Measurements from ENCODE around the gene SKAP2. TPM values are rescaled to one million over a fixed set of nuclear protein-coding genes. Genes with fewer than 3 reads are reported as not detected.

Gene SKAP2
- total and polyA plus RNA-seq, 2 of the 4 experiments (the other 2 are of a cell fraction): 5.7 to 7.4 TPM

GRCh38 chr7:26857506-26858240 is 6.7 kb downstream of the SKAP2 start:
- intact Hi-C loops (cut with micrococcal nuclease): loop anchor here (1.0 to 10.0 kb wide), 2 partner anchors 240 to 993 kb away; no protein-coding TSS in a partner anchor
- peak overlapping the region; percentile 23 to 39 for H4K8ac ChIP-seq (ENCODE audit: low read depth in 2 of 2, low read length in 2 of 2)
- H3K56ac ChIP-seq (ENCODE audit: extremely low read depth, insufficient read depth, low read length): peak overlapping the region; percentile 57
- no peaks in the 10 kb centered on the region for H4K20me1 ChIP-seq (ENCODE audit: insufficient read depth, low read length)
- peak overlapping the region; percentile 42 for H3K23ac ChIP-seq (ENCODE audit: low read depth, low read length)
- H3K36me3 ChIP-seq (ENCODE audit: control insufficient read depth, insufficient read depth, low read length): no peaks in the 10 kb centered on the region
- in situ Hi-C loops (cut with MboI; ENCODE audit: low sequenced_read_pairs): loop anchor here (5.0 to 25.0 kb wide), 4 partner anchors 245 to 1003 kb away; partner anchors contain the start of genes CBX3, HNRNPA2B1, HOXA2 and HOXA5
- H3K27ac ChIP-seq (ENCODE audit: insufficient read depth, low read length): peak overlapping the region; percentile 92
- peak overlapping the region; percentile 10; the same call in 1 of the 2 replicates for H2BK20ac ChIP-seq (ENCODE audit: low read depth, low read length)
- H2BK5ac ChIP-seq (ENCODE audit: low read depth, low read length, poor library complexity, severe bottlenecking): peak overlapping the region; percentile 62
- 0 out of 2 replicates have a peak overlapping the region, but pooled peaks have one; percentile 23 for H2AK5ac ChIP-seq (ENCODE audit: low read depth, low read length)
- peak overlapping the region; percentile 81 for H3K9ac ChIP-seq (ENCODE audit: low read depth, low read length)
- peak; percentile 82 for ATAC-seq (ENCODE audit: low read depth)
- peak overlapping the region; percentile 35 for H2BK120ac ChIP-seq (ENCODE audit: low read depth, low read length)
- TF ChIP-seq MXI1 (IDR thresholded peaks at IDR 0.05; ENCODE audit: borderline replicate concordance, low read depth, low read length) (no peak), RFX5 (IDR thresholded peaks at IDR 0.05; ENCODE audit: low read depth, low read length) (no peak), SMC3 (IDR thresholded peaks at IDR 0.05; ENCODE audit: low read depth, low read length) (no peak), RAD21 (IDR thresholded peaks at IDR 0.05; ENCODE audit: low read length) (no peak), POLR2A (IDR thresholded peaks at IDR 0.05; ENCODE audit: low read depth, low read length) (no peak), CTCF (conservative IDR thresholded peaks at IDR 0.05; ENCODE audit: low read depth, low read length) (no peak), BHLHE40 (IDR thresholded peaks at IDR 0.05; ENCODE audit: low read depth, low read length) (no peak), RCOR1 (IDR thresholded peaks at IDR 0.05; ENCODE audit: insufficient replicate concordance, low read length) (no peak), CHD1 (IDR thresholded peaks at IDR 0.05; ENCODE audit: low read depth, low read length) (no peak), MAFK (IDR thresholded peaks at IDR 0.05; ENCODE audit: low read depth, low read length) (no peak), ELK1 (IDR thresholded peaks at IDR 0.05; ENCODE audit: borderline replicate concordance, low read depth, low read length) (no peak)
- TF ChIP-seq, protein P1, sequence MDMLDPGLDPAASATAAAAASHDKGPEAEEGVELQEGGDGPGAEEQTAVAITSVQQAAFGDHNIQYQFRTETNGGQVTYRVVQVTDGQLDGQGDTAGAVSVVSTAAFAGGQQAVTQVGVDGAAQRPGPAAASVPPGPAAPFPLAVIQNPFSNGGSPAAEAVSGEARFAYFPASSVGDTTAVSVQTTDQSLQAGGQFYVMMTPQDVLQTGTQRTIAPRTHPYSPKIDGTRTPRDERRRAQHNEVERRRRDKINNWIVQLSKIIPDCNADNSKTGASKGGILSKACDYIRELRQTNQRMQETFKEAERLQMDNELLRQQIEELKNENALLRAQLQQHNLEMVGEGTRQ (IDR thresholded peaks at IDR 0.05; ENCODE audit: low read depth, low read length): no peak
- peak; percentile 67 for DNase-seq
- peak overlapping the region; percentile 38 for H2AK9ac ChIP-seq (replicated peaks; ENCODE audit: low read depth, low read length, poor library complexity)
- H3K4ac ChIP-seq (ENCODE audit: low read depth, low read length): peak overlapping the region; percentile 39
- peaks cover 5 to 25% of the 10 kb centered on the region in 2 experiments; a peak in 2 of 4 replicates for H3K79me1 ChIP-seq (ENCODE audit: low read depth in 1 of 2, low read length in 2 of 2)
- H3K18ac ChIP-seq (ENCODE audit: low read depth, low read length): peak overlapping the region; percentile 62
- H3K9me1 ChIP-seq (ENCODE audit: insufficient read depth, low read length): no peaks in the 10 kb centered on the region
- peak overlapping the region; percentile 58 for H3K14ac ChIP-seq (replicated peaks; ENCODE audit: low read depth, low read length)
- H4K91ac ChIP-seq (ENCODE audit: insufficient read depth, low read depth, low read length): peak overlapping the region; percentile 5; the same call in 1 of the 2 replicates
- no peaks in the 10 kb centered on the region for H3K27me3 ChIP-seq (ENCODE audit: control insufficient read depth, insufficient read depth, low read length)
- H3K9me3 ChIP-seq (ENCODE audit: control insufficient read depth, insufficient read depth, low read length): no peaks in the 10 kb centered on the region
- BruUV-seq (replicated peaks): no TSS peak
- ChIA-PET POLR2A (ENCODE audit: unreplicated experiment) (interaction anchor here (1.0 kb wide), 1 partner anchor 274 kb away, joined by 3 read pairs; no protein-coding TSS in a partner anchor), CTCF (interaction anchor here (0.7 to 1.2 kb wide), 5 partner anchors 18 to 965 kb away, joined by 3 read pairs; no protein-coding TSS in a partner anchor)
- H3K4me1 ChIP-seq (ENCODE audit: control insufficient read depth, insufficient read depth, low read length): no peaks in the 10 kb centered on the region; the same call in 1 of the 2 replicates
- WGBS, 2 experiments (ENCODE audit: extremely low coverage in 2 of 2, insufficient read length in 1 of 2): 2% methylated on average over 9 of the region's 34 CpGs; no CpG with 5 or more reads in 1 of the 2 experiments
- peak overlapping the region; percentile 46 for H3K4me3 ChIP-seq (ENCODE audit: insufficient read depth, low read depth, low read length)
- peak overlapping the region; percentile 90 for H2AFZ ChIP-seq (replicated peaks; ENCODE audit: low read length, poor library complexity)
- H4K5ac ChIP-seq (ENCODE audit: low read depth, low read length): peak overlapping the region; percentile 39
- dilution Hi-C loops (cut with HindIII; ENCODE audit: low sequenced_read_pairs, unreplicated experiment): no loop called here
- H2BK15ac ChIP-seq (ENCODE audit: low read depth, low read length): 0 out of 3 replicates have a peak overlapping the region, but pooled peaks have one; percentile 9
- peak overlapping the region; percentile 94 for H3K4me2 ChIP-seq (ENCODE audit: low read depth, low read length)
